Measurements from ENCODE around the gene ABR.

DNA sequence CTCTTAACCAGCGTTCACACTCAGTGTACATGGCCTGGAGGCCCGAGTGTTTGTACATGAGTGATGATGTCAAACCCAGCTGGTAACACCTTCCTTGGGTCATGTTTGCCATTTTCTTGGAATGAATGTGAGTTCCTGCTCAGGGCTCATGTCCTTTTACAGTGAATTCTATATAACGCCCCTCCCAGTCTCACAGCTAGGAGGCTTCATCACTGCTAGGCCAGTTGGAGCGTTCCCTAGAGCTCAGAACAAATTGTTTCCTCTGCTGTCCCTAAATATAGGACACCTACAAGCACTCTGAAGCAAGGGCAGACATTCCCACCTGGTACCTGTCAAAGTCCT, 177.4 kb downstream of the ABR start:
- no peak for TF ChIP-seq POLR2A (IDR thresholded peaks at IDR 0.05)
- TF ChIP-seq, protein P1, sequence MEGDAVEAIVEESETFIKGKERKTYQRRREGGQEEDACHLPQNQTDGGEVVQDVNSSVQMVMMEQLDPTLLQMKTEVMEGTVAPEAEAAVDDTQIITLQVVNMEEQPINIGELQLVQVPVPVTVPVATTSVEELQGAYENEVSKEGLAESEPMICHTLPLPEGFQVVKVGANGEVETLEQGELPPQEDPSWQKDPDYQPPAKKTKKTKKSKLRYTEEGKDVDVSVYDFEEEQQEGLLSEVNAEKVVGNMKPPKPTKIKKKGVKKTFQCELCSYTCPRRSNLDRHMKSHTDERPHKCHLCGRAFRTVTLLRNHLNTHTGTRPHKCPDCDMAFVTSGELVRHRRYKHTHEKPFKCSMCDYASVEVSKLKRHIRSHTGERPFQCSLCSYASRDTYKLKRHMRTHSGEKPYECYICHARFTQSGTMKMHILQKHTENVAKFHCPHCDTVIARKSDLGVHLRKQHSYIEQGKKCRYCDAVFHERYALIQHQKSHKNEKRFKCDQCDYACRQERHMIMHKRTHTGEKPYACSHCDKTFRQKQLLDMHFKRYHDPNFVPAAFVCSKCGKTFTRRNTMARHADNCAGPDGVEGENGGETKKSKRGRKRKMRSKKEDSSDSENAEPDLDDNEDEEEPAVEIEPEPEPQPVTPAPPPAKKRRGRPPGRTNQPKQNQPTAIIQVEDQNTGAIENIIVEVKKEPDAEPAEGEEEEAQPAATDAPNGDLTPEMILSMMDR (IDR thresholded peaks at IDR 0.05), result no peak

Measured in adrenal gland (tissue), 5 donors.